Measurements from ENCODE around the gene KLHL3. TPM values are rescaled to one million over a fixed set of nuclear protein-coding genes. Genes with fewer than 3 reads are reported as not detected.

Gene KLHL3
- total and polyA plus RNA-seq, 2 donors (not counting 3 experiments of a cell fraction or from before 2014, with no cell fraction given): 8.8 to 13.6 TPM

DNA sequence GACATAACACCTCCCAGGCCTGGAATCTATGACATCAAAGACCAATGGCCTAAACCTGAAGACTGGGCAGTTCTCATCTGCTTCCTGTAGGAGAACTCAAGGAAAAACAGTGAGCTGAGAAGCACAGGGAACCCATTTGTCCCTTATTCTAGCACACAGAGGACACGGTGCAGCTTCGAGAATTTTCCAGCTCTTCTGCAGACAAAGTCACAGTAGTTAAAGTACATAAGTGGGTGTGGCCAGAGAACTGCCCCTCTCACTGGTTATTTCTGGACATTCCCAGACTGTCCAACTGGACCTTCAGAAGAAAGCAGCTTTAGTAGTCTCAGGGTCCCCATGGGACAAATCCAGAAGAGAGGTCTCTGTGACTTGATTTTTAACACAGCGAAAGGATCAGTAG lies 114.6 kb downstream of the KLHL3 start:
- H3K9me1 ChIP-seq (replicated peaks; ENCODE audit: control insufficient read depth, extremely low read depth, insufficient read depth, low read length): no peaks in the 10 kb centered on the region
- no peaks in the 10 kb centered on the region for H3K27me3 ChIP-seq (ENCODE audit: control insufficient read depth in 2 of 2, insufficient read depth in 2 of 2, low read length in 2 of 2)
- no peak overlapping the region for H3K27ac ChIP-seq (ENCODE audit: insufficient read depth, low read depth, low read length)
- no peak overlapping the region for H3K4me2 ChIP-seq (ENCODE audit: insufficient read depth, low read length)
- H3K4me1 ChIP-seq (ENCODE audit: control insufficient read depth, extremely low read depth, insufficient read depth, low read length): no peaks in the 10 kb centered on the region
- intact Hi-C loops (cut with micrococcal nuclease): loop anchor here (10.0 kb wide), 1 partner anchor 413 kb away; the partner anchor contains the start of gene FAM13B
- no peak overlapping the region for H3K9ac ChIP-seq (replicated peaks; ENCODE audit: extremely low read depth, insufficient read depth, low read length)
- dilution Hi-C loops (cut with MboI; ENCODE audit: extremely low pct_ligation_motif_present, low sequenced_read_pairs): no loop called here
- no peak overlapping the region for H3K4me3 ChIP-seq (replicated peaks in 1 of 3; ENCODE audit: insufficient read depth in 1 of 3, low read depth in 1 of 3, low read length in 3 of 3)
- no peak overlapping the region for H2AFZ ChIP-seq (ENCODE audit: low read depth, low read length)
- ChIA-PET POLR2A (no interaction called here), CTCF (interaction anchor here (1.0 to 5.5 kb wide), 4 partner anchors 8 to 301 kb away, joined by 3 to 30 read pairs (median 5); no protein-coding TSS in a partner anchor)
- no peaks in the 10 kb centered on the region for H4K20me1 ChIP-seq (replicated peaks; ENCODE audit: control insufficient read depth, extremely low read depth, insufficient read depth, low read length)
- no peaks in the 10 kb centered on the region for H3K9me3 ChIP-seq (replicated peaks; ENCODE audit: control insufficient read depth, insufficient read depth, low read length)
- no peaks in the 10 kb centered on the region for H3K79me2 ChIP-seq (ENCODE audit: control insufficient read depth, insufficient read depth, low read length)
- no peak for FAIRE-seq
- peaks cover 0 to 30% of the 10 kb centered on the region in 2 experiments for H3K36me3 ChIP-seq (ENCODE audit: control insufficient read depth in 2 of 2, extremely low read depth in 1 of 2, insufficient read depth in 2 of 2, low read length in 2 of 2)
- BruUV-seq (replicated peaks): no TSS peak
- no peak for DNase-seq (ENCODE audit: low read depth, low spot score)
- TF ChIP-seq, protein P1, sequence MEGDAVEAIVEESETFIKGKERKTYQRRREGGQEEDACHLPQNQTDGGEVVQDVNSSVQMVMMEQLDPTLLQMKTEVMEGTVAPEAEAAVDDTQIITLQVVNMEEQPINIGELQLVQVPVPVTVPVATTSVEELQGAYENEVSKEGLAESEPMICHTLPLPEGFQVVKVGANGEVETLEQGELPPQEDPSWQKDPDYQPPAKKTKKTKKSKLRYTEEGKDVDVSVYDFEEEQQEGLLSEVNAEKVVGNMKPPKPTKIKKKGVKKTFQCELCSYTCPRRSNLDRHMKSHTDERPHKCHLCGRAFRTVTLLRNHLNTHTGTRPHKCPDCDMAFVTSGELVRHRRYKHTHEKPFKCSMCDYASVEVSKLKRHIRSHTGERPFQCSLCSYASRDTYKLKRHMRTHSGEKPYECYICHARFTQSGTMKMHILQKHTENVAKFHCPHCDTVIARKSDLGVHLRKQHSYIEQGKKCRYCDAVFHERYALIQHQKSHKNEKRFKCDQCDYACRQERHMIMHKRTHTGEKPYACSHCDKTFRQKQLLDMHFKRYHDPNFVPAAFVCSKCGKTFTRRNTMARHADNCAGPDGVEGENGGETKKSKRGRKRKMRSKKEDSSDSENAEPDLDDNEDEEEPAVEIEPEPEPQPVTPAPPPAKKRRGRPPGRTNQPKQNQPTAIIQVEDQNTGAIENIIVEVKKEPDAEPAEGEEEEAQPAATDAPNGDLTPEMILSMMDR (IDR thresholded peaks at IDR 0.05; ENCODE audit: extremely low read depth in 1 of 2, insufficient read depth in 1 of 2, low read depth in 1 of 2, low read length in 2 of 2): no peak
- no peak for TF ChIP-seq EZH2 (IDR thresholded peaks at IDR 0.05; ENCODE audit: borderline replicate concordance, low read depth, low read length, severe bottlenecking)
- TF ChIP-seq GATA2 (IDR thresholded peaks at IDR 0.05; ENCODE audit: insufficient read depth, insufficient read length, low read depth, low read length): no peak
- TF ChIP-seq POLR2AphosphoS5 (IDR thresholded peaks at IDR 0.05; ENCODE audit: insufficient read depth, low read depth, low read length): no peak
- no peak for TF ChIP-seq FOS (IDR thresholded peaks at IDR 0.05; ENCODE audit: borderline replicate concordance, insufficient read depth, low read length)
- no peak for TF ChIP-seq POLR2A (IDR thresholded peaks at IDR 0.05; ENCODE audit: low read depth, low read length)

Data from endothelial cell of umbilical vein (primary cell).